Measurements from ENCODE around the gene PYGB.

PYGB gene

GRCh38 chr20:25293910-25294458 lies 46.1 kb downstream of the PYGB start:
- TF ChIP-seq GLIS3 (CRISPR knock-in tag; IDR thresholded peaks at IDR 0.05) (no peak), TCF4 (CRISPR knock-in tag; IDR thresholded peaks at IDR 0.05; ENCODE audit: borderline replicate concordance) (no peak), BACH2 (CRISPR knock-in tag; IDR thresholded peaks at IDR 0.05; ENCODE audit: borderline replicate concordance) (no peak), ZC3H10 (CRISPR knock-in tag; IDR thresholded peaks at IDR 0.05) (no peak), CREB5 (CRISPR knock-in tag; IDR thresholded peaks at IDR 0.05; ENCODE audit: low read depth) (no peak), ESRRG (CRISPR knock-in tag; IDR thresholded peaks at IDR 0.05) (no peak), POU6F1 (CRISPR knock-in tag; IDR thresholded peaks at IDR 0.05; ENCODE audit: borderline replicate concordance, low read depth) (no peak), ZNF70 (CRISPR knock-in tag; IDR thresholded peaks at IDR 0.05) (no peak), CSRNP3 (CRISPR knock-in tag; IDR thresholded peaks at IDR 0.05) (no peak), ARNTL (CRISPR knock-in tag; IDR thresholded peaks at IDR 0.05; ENCODE audit: borderline replicate concordance, low read depth) (no peak), OSR1 (CRISPR knock-in tag; IDR thresholded peaks at IDR 0.05) (no peak), ZFP30 (CRISPR knock-in tag; IDR thresholded peaks at IDR 0.05) (no peak), SNAI2 (CRISPR knock-in tag; IDR thresholded peaks at IDR 0.05) (no peak)

GRCh38 chr20:25294459-25295385 lies 46.8 kb downstream of the PYGB start:
- TF ChIP-seq ZNF8 (CRISPR knock-in tag; IDR thresholded peaks at IDR 0.05) (no peak), PATZ1 (CRISPR knock-in tag; IDR thresholded peaks at IDR 0.05; ENCODE audit: borderline replicate concordance) (peak; percentile 42; the same call in 1 of the 2 replicates), CSDC2 (CRISPR knock-in tag; IDR thresholded peaks at IDR 0.05) (no peak), TSHZ2 (CRISPR knock-in tag; IDR thresholded peaks at IDR 0.05) (0 out of 2 replicates have a peak, but pooled peaks have one; percentile 47)
- peak; percentile 89 for ATAC-seq

More at GRCh38 chr20:25293910-25294458, 46.1 kb downstream of the PYGB start:
- ATAC-seq = no peak

GRCh38 chr20:25295386-25296093 lies 47.7 kb downstream of the PYGB start:
- ATAC-seq = no peak
- TF ChIP-seq GLIS3 (CRISPR knock-in tag; IDR thresholded peaks at IDR 0.05) = no peak
- no peak for TF ChIP-seq TSHZ2 (CRISPR knock-in tag; IDR thresholded peaks at IDR 0.05)
